Sigmoid colon (tissue), 7 donors: ENCODE data around the gene BIRC7. TPM values are rescaled to one million over a fixed set of nuclear protein-coding genes. Genes with fewer than 3 reads are reported as not detected.

Experiments used
- DNase-seq: peaks from one replicate; pipeline ENCODE4 v3.0.0-alpha.2; 2019
- H3K27ac ChIP-seq, 4 donors: fragments of 200-600 bp; sonication (generic); one replicate each; pipeline ENCODE4 v1.5.1; 2016 to 2019; ENCODE audit warnings: mild to moderate bottlenecking in 1 of 4
- H3K27me3 ChIP-seq, 3 donors: fragments of 200-600 bp; sonication (generic); one replicate each; pipeline ENCODE4 v1.5.1; 2019; ENCODE audit warnings: mild to moderate bottlenecking in 1 of 3
- H3K36me3 ChIP-seq, 4 donors: fragments of 200-600 bp; sonication (generic); one replicate each; pipeline ENCODE4 v1.5.1; 2016 to 2019
- H3K4me1 ChIP-seq, 4 donors: fragments of 200-600 bp; sonication (generic); one replicate each; pipeline ENCODE4 v1.5.1; 2017 to 2019
- H3K4me3 ChIP-seq, 4 donors: fragments of 200-600 bp; sonication (generic); one replicate each; pipeline ENCODE4 v1.5.1; 2017 to 2019; ENCODE audit warnings: mild to moderate bottlenecking in 2 of 4, moderate library complexity in 1 of 4
- H3K9me3 ChIP-seq, 4 donors: fragments of 200-600 bp in 3 of 4; sonication (generic) in 3 of 4; one replicate each; pipeline versions ENCODE4 v1.5.1 to v1.6.1; 2013 to 2019
- EP300 ChIP-seq, 4 donors: sonication (generic); formaldehyde crosslinking; IDR thresholded peaks; one replicate each; pipeline ENCODE4 v1.6.1; 2017; ENCODE audit warnings: antibody characterized with exemption in 4 of 4
- POLR2A ChIP-seq, 2 donors: fragments of 450-650 bp; IDR thresholded peaks; one replicate each; pipeline ENCODE4 v1.6.1; 2016; ENCODE audit warnings: antibody characterized with exemption in 2 of 2, mild to moderate bottlenecking in 2 of 2, moderate library complexity in 2 of 2
- POLR2AphosphoS5 ChIP-seq, 4 donors: sonication (generic); formaldehyde crosslinking; IDR thresholded peaks; one replicate each; pipeline ENCODE4 v1.6.1; 2017; ENCODE audit warnings: antibody characterized with exemption in 4 of 4
- WGBS, 2 donors: extraction: QIAGEN DNeasy Blood & Tissue Kit; methylation state at CpG; one replicate each; pipeline ENCODE4 v1.1.7; 2013; 5-methylcytosine and 5-hydroxymethylcytosine counted together
- intact Hi-C: fragments of 100-400 bp; cut with DNase I; formaldehyde crosslinking; loops from one replicate; pipeline ENCODE4 v1.15.1; 2023
- polyA plus RNA-seq, 3 donors: library from polyadenylated mRNA; stranded (reverse); fragments of 200-250 nt; gene quantifications; one replicate each; pipeline ENCODE4 v1.2.3, GENCODE V29; 2013
- total RNA-seq, 4 donors: library from RNA; depleted of rRNA; stranded (reverse); fragments of >200 nt; gene quantifications; one replicate each; pipeline ENCODE4 v1.1.0, GENCODE V29; 2016
- TF ChIP-seq, protein P1 (sequence below), 4 experiments: fragments of 450-650 bp in 3 of 4; fragments of 200-600 bp in 1 of 4; IDR thresholded peaks; one replicate each; pipeline ENCODE4 v1.5.1; 2016 to 2019; ENCODE audit warnings: antibody characterized with exemption in 4 of 4, mild to moderate bottlenecking in 3 of 4, moderate library complexity in 2 of 4
- donor health status: healthy with polysubstance abuse.
- donor health status: Bipolar disorder and iron deficiency.
- donor health status: healthy.

Gene BIRC7
- total and polyA plus RNA-seq, 7 donors: 0.15 to 1.2 (median 0.66) TPM; not detected in 3

DNA sequence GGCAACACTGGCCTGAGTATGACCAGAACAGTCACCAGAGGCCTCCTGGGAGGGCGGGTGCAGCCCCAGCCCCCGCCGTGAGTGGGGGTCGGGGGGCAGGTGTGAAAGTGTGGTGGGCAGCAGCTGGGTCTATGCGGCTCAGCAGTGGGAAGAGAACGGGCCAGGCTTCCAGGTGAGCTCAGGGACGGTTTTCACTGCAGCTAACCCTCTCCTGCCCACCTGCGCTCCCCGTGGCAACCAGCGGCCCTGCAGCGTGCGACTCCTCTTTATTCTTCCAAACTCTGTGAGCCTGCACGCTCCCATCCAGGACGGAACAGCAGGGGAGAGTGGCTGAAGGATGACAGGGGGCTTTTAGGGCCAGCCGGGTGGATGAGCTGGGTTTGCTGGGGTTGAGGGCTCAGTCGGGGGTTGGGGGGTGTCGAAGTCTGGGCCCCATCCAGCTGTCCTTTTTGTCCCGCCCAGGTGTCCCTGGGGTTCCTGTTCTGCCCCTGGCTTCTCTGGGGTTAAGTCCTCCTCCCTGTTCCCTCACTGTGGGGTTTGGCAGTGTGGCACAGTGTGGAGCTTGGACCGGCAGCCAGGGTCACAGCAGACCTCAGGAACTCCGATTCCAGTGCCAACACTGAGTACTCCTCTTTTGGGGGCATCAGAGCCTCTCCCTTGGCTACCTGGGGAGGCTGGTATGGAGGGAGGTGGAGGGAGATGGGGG is 859 bp upstream of the BIRC7 start:
- no peak for TF ChIP-seq POLR2AphosphoS5 (IDR thresholded peaks at IDR 0.05)
- TF ChIP-seq, protein P1, sequence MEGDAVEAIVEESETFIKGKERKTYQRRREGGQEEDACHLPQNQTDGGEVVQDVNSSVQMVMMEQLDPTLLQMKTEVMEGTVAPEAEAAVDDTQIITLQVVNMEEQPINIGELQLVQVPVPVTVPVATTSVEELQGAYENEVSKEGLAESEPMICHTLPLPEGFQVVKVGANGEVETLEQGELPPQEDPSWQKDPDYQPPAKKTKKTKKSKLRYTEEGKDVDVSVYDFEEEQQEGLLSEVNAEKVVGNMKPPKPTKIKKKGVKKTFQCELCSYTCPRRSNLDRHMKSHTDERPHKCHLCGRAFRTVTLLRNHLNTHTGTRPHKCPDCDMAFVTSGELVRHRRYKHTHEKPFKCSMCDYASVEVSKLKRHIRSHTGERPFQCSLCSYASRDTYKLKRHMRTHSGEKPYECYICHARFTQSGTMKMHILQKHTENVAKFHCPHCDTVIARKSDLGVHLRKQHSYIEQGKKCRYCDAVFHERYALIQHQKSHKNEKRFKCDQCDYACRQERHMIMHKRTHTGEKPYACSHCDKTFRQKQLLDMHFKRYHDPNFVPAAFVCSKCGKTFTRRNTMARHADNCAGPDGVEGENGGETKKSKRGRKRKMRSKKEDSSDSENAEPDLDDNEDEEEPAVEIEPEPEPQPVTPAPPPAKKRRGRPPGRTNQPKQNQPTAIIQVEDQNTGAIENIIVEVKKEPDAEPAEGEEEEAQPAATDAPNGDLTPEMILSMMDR (IDR thresholded peaks at IDR 0.05): peak in 1 of 4 experiments; percentile 25
- no peak for DNase-seq
- no peaks in the 10 kb centered on the region for H3K36me3 ChIP-seq
- 17 to 23% methylated on average over 20 of the region's 20 CpGs for WGBS, 2 donors
- no peak overlapping the region for H3K27ac ChIP-seq
- no peak overlapping the region for H3K4me3 ChIP-seq
- no peaks in the 10 kb centered on the region for H3K9me3 ChIP-seq
- H3K4me1 ChIP-seq: peaks cover 0 to 4% (median 0%) of the 10 kb centered on the region in 4 donors
- peaks cover 0 to 49% (median 9%) of the 10 kb centered on the region in 3 donors for H3K27me3 ChIP-seq
- intact Hi-C loops: loop anchor here (5.0 kb wide), 1 partner anchor 53 kb away; no protein-coding TSS in a partner anchor

DNA sequence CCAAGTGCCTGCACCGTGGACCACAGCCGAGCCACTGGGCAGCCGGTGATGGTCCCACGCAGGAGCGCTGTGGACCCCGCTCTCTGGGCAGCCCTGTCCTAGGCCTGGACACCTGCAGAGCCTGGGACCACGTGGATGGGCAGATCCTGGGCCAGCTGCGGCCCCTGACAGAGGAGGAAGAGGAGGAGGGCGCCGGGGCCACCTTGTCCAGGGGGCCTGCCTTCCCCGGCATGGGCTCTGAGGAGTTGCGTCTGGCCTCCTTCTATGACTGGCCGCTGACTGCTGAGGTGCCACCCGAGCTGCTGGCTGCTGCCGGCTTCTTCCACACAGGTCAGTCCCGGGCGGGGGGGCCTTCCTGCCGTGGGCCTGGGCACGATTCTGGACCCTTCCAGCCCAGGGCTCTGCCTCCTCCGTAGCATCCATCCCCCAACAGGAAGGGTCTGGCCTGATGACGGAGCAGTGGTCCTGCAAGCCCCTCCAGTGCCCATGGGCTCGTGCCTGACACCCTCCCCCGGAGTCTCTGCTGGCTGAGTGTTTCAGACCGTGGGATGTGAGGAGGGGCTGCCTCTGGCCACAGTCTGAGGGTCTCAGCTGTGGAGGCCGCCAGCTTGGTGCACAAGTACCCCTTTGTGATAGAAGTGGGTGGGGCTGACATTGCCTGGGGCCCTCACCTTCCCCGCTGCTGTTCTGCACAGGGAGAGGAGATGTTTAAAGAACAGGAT is 572 bp downstream of the BIRC7 start:
- H3K9me3 ChIP-seq: no peaks in the 10 kb centered on the region
- H3K36me3 ChIP-seq: no peaks in the 10 kb centered on the region
- no peak for DNase-seq
- 82 to 88% methylated on average over 26 of the region's 26 CpGs for WGBS, 2 donors
- peaks cover 0 to 47% (median 9%) of the 10 kb centered on the region in 3 donors for H3K27me3 ChIP-seq
- H3K4me1 ChIP-seq: no peaks in the 10 kb centered on the region
- TF ChIP-seq, protein P1 (IDR thresholded peaks at IDR 0.05): no peak
- TF ChIP-seq POLR2AphosphoS5 (IDR thresholded peaks at IDR 0.05) (no peak), EP300 (IDR thresholded peaks at IDR 0.05) (no peak), POLR2A (IDR thresholded peaks at IDR 0.05) (no peak)
- H3K27ac ChIP-seq: no peak overlapping the region
- intact Hi-C loops: no loop called here
- no peak overlapping the region for H3K4me3 ChIP-seq

DNA sequence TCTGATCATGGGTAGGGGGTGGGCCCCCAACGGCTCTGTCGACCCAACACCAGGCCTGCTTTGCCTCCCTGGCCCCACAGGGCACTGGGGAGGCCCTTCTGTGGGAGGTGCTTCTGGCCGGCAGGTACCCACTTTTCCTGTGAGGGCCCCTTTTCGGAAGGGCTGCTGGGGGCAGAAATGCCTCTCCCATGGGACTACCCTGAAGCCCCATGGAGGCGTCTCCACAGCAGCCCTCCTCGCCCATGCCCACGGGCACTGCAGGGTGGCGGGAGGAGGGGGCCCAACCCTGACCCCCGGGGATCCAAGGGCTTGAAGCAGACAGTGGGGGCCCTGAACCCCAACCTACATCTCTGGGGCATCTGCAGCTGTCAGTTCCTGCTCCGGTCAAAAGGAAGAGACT is 2.3 kb downstream of the BIRC7 start:
- no peak overlapping the region for H3K27ac ChIP-seq
- TF ChIP-seq EP300 (IDR thresholded peaks at IDR 0.05): no peak
- TF ChIP-seq, protein P1 (IDR thresholded peaks at IDR 0.05): no peak
- no peak for TF ChIP-seq POLR2AphosphoS5 (IDR thresholded peaks at IDR 0.05)
- TF ChIP-seq POLR2A (IDR thresholded peaks at IDR 0.05): no peak
- H3K36me3 ChIP-seq: no peaks in the 10 kb centered on the region
- no peak for DNase-seq
- no peaks in the 10 kb centered on the region for H3K9me3 ChIP-seq
- H3K27me3 ChIP-seq: peaks cover 0 to 39% (median 9%) of the 10 kb centered on the region in 3 donors
- H3K4me3 ChIP-seq: no peak overlapping the region
- H3K4me1 ChIP-seq: no peaks in the 10 kb centered on the region
- intact Hi-C loops: no loop called here
- WGBS, 2 donors: 64 to 74% methylated on average over 10 of the region's 10 CpGs

DNA sequence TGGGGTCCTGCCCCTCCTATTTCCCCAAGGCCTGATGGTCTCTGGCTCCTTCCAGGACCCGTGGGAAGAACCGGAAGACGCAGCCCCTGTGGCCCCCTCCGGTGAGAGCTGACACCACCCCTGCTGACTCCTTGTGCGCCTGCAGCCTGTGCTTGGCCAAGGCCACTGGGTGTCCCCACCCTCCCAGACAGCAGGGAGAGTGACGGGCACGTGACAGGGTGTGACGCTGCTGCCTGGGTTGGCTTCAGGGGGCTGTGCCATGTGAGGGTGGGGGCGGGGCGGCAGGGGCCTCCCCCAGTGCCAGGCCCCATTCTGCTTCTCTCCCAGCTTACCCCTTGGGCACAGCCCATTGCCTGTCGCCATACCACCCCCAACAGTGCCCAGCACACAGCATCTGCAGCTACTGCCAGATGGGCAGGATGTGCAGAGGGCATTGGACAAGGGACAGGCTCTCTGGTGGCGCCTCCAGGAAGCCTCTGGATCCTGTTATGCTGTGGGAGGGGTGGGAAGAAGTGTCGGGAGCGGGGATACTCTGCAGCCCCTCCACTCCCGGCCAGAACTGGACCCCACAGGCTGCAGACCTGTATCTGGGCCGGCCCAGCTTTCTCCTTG is 2.9 kb downstream of the BIRC7 start:
- intact Hi-C loops: no loop called here
- Histone ChIP-seq H3K27ac (no peak overlapping the region), H3K4me1 (no peaks in the 10 kb centered on the region), H3K36me3 (no peaks in the 10 kb centered on the region), H3K9me3 (no peaks in the 10 kb centered on the region), H3K4me3 (no peak overlapping the region), H3K27me3 (peaks cover 0 to 33% (median 9%) of the 10 kb centered on the region in 3 donors)
- WGBS, 2 donors: 32 to 46% methylated on average over 16 of the region's 16 CpGs
- DNase-seq: no peak
- TF ChIP-seq POLR2AphosphoS5 (IDR thresholded peaks at IDR 0.05): no peak
- no peak for TF ChIP-seq POLR2A (IDR thresholded peaks at IDR 0.05)
- no peak for TF ChIP-seq EP300 (IDR thresholded peaks at IDR 0.05)

DNA sequence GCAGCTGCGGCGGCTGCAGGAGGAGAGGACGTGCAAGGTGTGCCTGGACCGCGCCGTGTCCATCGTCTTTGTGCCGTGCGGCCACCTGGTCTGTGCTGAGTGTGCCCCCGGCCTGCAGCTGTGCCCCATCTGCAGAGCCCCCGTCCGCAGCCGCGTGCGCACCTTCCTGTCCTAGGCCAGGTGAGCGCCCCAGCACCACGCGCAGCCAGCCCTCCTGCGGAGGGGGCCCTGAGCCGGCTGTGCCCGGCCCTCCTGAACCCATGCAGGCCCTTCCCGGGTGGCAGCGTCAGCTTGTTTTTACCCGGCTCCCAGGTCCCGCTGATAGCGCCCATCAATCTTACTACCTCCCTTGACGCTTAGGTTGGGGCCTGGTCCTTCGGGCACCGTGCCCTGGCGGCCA is 3.7 kb downstream of the BIRC7 start:
- no peaks in the 10 kb centered on the region for H3K36me3 ChIP-seq
- WGBS, 2 donors: 90 to 92% methylated on average over 30 of the region's 30 CpGs
- H3K27ac ChIP-seq: no peak overlapping the region
- TF ChIP-seq, protein P1 (IDR thresholded peaks at IDR 0.05): no peak
- no peak for TF ChIP-seq POLR2AphosphoS5 (IDR thresholded peaks at IDR 0.05)
- TF ChIP-seq EP300 (IDR thresholded peaks at IDR 0.05): no peak
- TF ChIP-seq POLR2A (IDR thresholded peaks at IDR 0.05): no peak
- no peaks in the 10 kb centered on the region for H3K9me3 ChIP-seq
- H3K4me3 ChIP-seq: no peak overlapping the region
- H3K27me3 ChIP-seq: peaks cover 0 to 25% (median 9%) of the 10 kb centered on the region in 3 donors
- DNase-seq: no peak
- intact Hi-C loops: no loop called here
- H3K4me1 ChIP-seq: no peaks in the 10 kb centered on the region
